NCI-H345 treated with DMSO at 0.1 percent for 48 hours (cell line): ENCODE data around the gene CLTB.

Experiments used
- DNase-seq: peaks from one replicate; lab custom pipeline; 2025; ENCODE audit not compliant: unreplicated experiment; lab: John Stamatoyannopoulos, UW

CLTB gene

GRCh38 chr5:176383961-176384360 is 32.4 kb downstream of the CLTB start:
- DNase-seq, result no peak

- no peak for DNase-seq
Observed at GRCh38 chr5:176383248-176383905, 33.0 kb downstream of the CLTB start.

- no peak for DNase-seq
Observed at GRCh38 chr5:176382721-176383120, 33.6 kb downstream of the CLTB start.

GRCh38 chr5:176381979-176382378 is 34.4 kb downstream of the CLTB start:
- DNase-seq, result no peak

- no peak for DNase-seq
Observed at GRCh38 chr5:176381423-176381822, 34.9 kb downstream of the CLTB start.

GRCh38 chr5:176379881-176380280 is 36.5 kb downstream of the CLTB start:
- no peak for DNase-seq

- no peak for DNase-seq
Observed at GRCh38 chr5:176373100-176373818, 43.1 kb downstream of the CLTB start.

- DNase-seq, result no peak
Observed at GRCh38 chr5:176371621-176372539, 44.5 kb downstream of the CLTB start.

GRCh38 chr5:176369934-176370711 is 46.2 kb downstream of the CLTB start:
- DNase-seq, result no peak

- DNase-seq, result no peak
Observed at GRCh38 chr5:176368726-176369125, 47.6 kb downstream of the CLTB start.

GRCh38 chr5:176366232-176366894 is 50.0 kb downstream of the CLTB start:
- no peak for DNase-seq

GRCh38 chr5:176365351-176366231 is 50.7 kb downstream of the CLTB start, which contains the start of gene ARL10:
TSS of gene ARL10 (plus strand) at chr5:176365487. CDS start at chr5:176365564, 77 bp downstream.
- peak; percentile 31 for DNase-seq

GRCh38 chr5:176364765-176365350 is 51.5 kb downstream of the CLTB start:
- DNase-seq, result no peak

GRCh38 chr5:176362233-176362490 is 54.2 kb downstream of the CLTB start:
- DNase-seq, result no peak

- peak; percentile 76 for DNase-seq
Observed at GRCh38 chr5:176361437-176362232, 54.7 kb downstream of the CLTB start, which contains the start of gene KIAA1191. TSS of gene KIAA1191 (minus strand) at chr5:176361764. CDS start at chr5:176359508, 2,256 bp downstream.

- DNase-seq, result no peak
Observed at GRCh38 chr5:176360894-176361436, 55.4 kb downstream of the CLTB start.

GRCh38 chr5:176359658-176360057 is 56.7 kb downstream of the CLTB start:
- DNase-seq, result no peak

GRCh38 chr5:176356179-176356566 is 60.2 kb downstream of the CLTB start:
- no peak for DNase-seq
